Left ventricle myocardium inferior (tissue), 1 donor: ENCODE results near the gene NELFCD. TPM values are rescaled to one million over a fixed set of nuclear protein-coding genes. Genes with fewer than 3 reads are reported as not detected.
"Not testable (repeated sequence)": the region's sequence is repeated elsewhere in the genome, so short reads cannot be mapped to it uniquely, and the experiment has no call there.

Experiments
- DNase-seq: peaks from one replicate; pipeline ENCODE4 v3.0.0-alpha.2; 2020
- H3K27ac ChIP-seq: fragments of 200-600 bp; replicated peaks from 2 replicates; pipeline ENCODE4 v1.8.0; 2021
- H3K27me3 ChIP-seq: fragments of 200-600 bp; 2 replicates; pipeline ENCODE4 v1.8.0; 2021; ENCODE audit warnings: low read depth
- H3K36me3 ChIP-seq: fragments of 200-600 bp; 2 replicates; pipeline ENCODE4 v1.8.0; 2021
- H3K4me1 ChIP-seq: fragments of 200-600 bp; 2 replicates; pipeline ENCODE4 v1.8.0; 2021
- H3K4me3 ChIP-seq: fragments of 200-600 bp; 2 replicates; pipeline ENCODE4 v1.8.0; 2021; ENCODE audit warnings: mild to moderate bottlenecking, moderate library complexity
- H3K9me3 ChIP-seq: fragments of 200-600 bp; replicated peaks from 2 replicates; pipeline ENCODE4 v1.8.0; 2021
- CTCF ChIP-seq: fragments of 200-600 bp; IDR thresholded peaks from 2 replicates; pipeline ENCODE4 v1.8.0; 2021; ENCODE audit warnings: antibody characterized with exemption, mild to moderate bottlenecking, borderline replicate concordance
- intact Hi-C: fragments of 100-400 bp; cut with micrococcal nuclease; formaldehyde crosslinking; loops from one replicate; pipeline ENCODE4 v1.11.0; 2022
- total RNA-seq: library from RNA; stranded (reverse); fragmentation: NEBNext Ultra II Directional; extraction: Animal tissue kit (Norgen Biotek cat#: 25700); gene quantifications from one replicate; pipeline ENCODE4 v1.2.1, GENCODE V29; 2021
- donor health status: DM: no; HTN: yes; CAD: no; lungs with severe emphysema.

Gene NELFCD
- total RNA-seq, 1 donor from 2014 or later = 30.4 TPM

DNA sequence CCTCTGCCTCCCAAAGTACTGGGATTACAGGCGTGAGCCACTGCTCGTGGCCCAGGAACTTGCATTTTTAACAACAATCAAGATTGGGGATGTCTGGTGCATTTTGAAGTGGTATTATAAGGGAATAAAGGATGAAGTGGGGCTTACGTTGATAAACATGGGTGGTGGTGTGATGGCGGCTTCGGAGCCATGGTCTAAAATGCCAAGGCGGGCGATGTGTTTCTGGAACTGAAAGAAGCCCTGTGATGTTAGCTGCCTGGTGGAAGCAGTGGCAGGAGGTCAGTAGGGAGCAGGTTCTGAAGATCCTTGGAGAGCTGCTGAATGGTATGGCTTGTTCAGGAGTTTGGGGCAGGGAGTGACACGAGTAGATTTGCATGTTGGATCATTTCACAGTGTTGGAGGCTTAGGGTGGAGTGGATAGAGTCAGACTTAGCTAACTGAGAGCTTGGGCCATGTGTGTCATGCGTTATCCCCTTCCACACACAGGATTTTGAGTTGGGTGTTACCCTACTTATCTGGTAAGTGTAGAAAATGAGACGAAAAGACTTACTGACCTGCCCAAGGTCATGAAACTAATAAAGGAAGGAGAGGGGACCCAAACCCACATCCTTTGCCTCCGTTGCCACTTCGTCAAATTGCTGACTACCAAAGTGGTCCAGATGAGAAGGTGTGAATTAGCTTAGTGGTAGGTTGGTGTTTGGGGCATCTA is 1.5 kb downstream of the NELFCD start:
- peaks cover 16% of the 10 kb centered on the region for H3K36me3 ChIP-seq
- H3K27me3 ChIP-seq = no peaks in the 10 kb centered on the region
- H3K4me1 ChIP-seq = peaks cover 60% of the 10 kb centered on the region
- no peak for DNase-seq
- intact Hi-C loops = loop anchor here (10.0 kb wide), 1 partner anchor 78 kb away; no protein-coding TSS in a partner anchor
- no peak for TF ChIP-seq CTCF
- no peaks in the 10 kb centered on the region for H3K9me3 ChIP-seq
- H3K4me3 ChIP-seq = peak overlapping the region; percentile 74
- H3K27ac ChIP-seq = peak overlapping the region; percentile 91

DNA sequence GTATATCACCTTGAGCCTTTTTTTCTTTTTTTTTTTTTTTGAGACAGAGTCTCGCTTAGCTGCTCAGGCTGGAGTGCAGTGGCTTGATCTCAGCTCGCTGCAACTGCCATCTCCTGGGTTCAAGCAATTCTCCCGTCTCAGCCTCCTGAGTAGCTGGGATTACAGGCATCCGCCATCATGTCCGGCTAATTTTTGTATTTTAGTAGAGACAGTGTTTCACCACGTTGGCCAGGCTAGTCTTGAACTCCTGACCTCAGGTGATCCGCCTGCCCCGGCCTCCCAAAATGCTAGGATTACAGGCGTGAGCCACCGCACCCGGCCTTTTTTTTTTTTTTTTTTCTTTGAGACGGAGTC is 2.0 kb downstream of the NELFCD start:
- Histone ChIP-seq H3K36me3 (peaks cover 21% of the 10 kb centered on the region), H3K4me1 (peaks cover 60% of the 10 kb centered on the region)
- H3K27me3 ChIP-seq, DNase-seq, H3K9me3 ChIP-seq, H3K4me3 ChIP-seq, H3K27ac ChIP-seq: not testable (repeated sequence)
- intact Hi-C loops = loop anchor here (10.0 kb wide), 1 partner anchor 78 kb away; no protein-coding TSS in a partner anchor

GRCh38 chr20:58984691-58985090 is 3.6 kb downstream of the NELFCD start:
- TF ChIP-seq CTCF = no peak
- intact Hi-C loops = loop anchor here (10.0 kb wide), 1 partner anchor 80 kb away; no protein-coding TSS in a partner anchor
- H3K4me1 ChIP-seq = peaks cover 60% of the 10 kb centered on the region
- no peaks in the 10 kb centered on the region for H3K9me3 ChIP-seq
- peaks cover 37% of the 10 kb centered on the region for H3K36me3 ChIP-seq
- no peak for DNase-seq
- peak overlapping the region; percentile 8 for H3K27ac ChIP-seq
- no peaks in the 10 kb centered on the region for H3K27me3 ChIP-seq
- H3K4me3 ChIP-seq = no peak overlapping the region

GRCh38 chr20:58985656-58986055 is 4.6 kb downstream of the NELFCD start:
- H3K27me3 ChIP-seq = no peaks in the 10 kb centered on the region
- intact Hi-C loops = loop anchor here (10.0 kb wide), 1 partner anchor 81 kb away; no protein-coding TSS in a partner anchor
- peaks cover 57% of the 10 kb centered on the region for H3K4me1 ChIP-seq
- H3K9me3 ChIP-seq = no peaks in the 10 kb centered on the region
- no peak overlapping the region for H3K27ac ChIP-seq
- DNase-seq = no peak
- H3K4me3 ChIP-seq = no peak overlapping the region
- H3K36me3 ChIP-seq = peaks cover 47% of the 10 kb centered on the region
- TF ChIP-seq CTCF = no peak

DNA sequence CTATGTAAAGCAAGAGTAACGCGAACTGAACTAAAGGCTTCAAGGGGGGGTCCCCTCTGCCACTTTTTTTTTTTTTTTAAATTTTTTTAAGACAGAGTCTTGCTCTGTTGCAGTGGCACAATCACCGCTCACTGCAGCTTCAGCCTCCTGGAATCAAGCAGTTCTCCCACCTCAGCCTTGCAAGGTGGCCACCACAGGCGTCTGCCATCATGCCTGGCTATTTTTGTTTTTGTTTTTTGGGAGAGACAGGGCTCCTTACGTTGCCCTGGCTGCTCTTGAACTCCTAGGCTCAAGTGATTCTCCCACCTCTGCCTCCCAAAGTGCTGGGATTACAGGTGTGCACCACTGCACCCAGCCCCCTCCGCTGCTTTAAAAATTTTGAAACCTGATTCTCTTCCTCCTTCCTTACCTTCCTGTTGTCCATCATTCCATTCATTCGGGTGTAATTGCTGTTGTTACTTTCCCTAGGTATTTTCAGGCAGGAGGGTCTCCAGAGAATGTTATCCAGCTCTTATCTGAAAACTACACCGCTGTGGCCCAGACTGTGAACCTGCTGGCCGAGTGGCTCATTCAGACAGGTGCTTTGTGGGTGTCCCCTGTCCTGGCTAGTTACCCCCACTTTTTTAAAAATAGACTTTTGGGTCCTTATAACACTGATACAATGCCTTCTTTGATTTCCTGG is 5.4 kb downstream of the NELFCD start:
- no peak overlapping the region for H3K4me3 ChIP-seq
- no peak for TF ChIP-seq CTCF
- H3K36me3 ChIP-seq = peaks cover 54% of the 10 kb centered on the region
- no peak for DNase-seq
- no peaks in the 10 kb centered on the region for H3K27me3 ChIP-seq
- H3K27ac ChIP-seq = no peak overlapping the region
- H3K9me3 ChIP-seq = no peaks in the 10 kb centered on the region
- peaks cover 54% of the 10 kb centered on the region for H3K4me1 ChIP-seq
- intact Hi-C loops = loop anchor here (10.0 kb wide), 1 partner anchor 82 kb away; no protein-coding TSS in a partner anchor
